Activated CD4-positive, alpha-beta T cell treated with anti-CD3 and anti-CD28 coated beads, Interleukin-2, amount 50 U/mL, for 48 hours (primary cell): ENCODE data around the gene ADIPOR1.
"Not testable (repeated sequence)": the region's sequence is repeated elsewhere in the genome, so short reads cannot be mapped to it uniquely, and the experiment has no call there.

Experiments used
- DNase-seq, 2 experiments: peaks; one replicate each; pipeline ENCODE4 v3.0.0-alpha.2; 2020

The ADIPOR1 gene, protein sequence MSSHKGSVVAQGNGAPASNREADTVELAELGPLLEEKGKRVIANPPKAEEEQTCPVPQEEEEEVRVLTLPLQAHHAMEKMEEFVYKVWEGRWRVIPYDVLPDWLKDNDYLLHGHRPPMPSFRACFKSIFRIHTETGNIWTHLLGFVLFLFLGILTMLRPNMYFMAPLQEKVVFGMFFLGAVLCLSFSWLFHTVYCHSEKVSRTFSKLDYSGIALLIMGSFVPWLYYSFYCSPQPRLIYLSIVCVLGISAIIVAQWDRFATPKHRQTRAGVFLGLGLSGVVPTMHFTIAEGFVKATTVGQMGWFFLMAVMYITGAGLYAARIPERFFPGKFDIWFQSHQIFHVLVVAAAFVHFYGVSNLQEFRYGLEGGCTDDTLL

DNA sequence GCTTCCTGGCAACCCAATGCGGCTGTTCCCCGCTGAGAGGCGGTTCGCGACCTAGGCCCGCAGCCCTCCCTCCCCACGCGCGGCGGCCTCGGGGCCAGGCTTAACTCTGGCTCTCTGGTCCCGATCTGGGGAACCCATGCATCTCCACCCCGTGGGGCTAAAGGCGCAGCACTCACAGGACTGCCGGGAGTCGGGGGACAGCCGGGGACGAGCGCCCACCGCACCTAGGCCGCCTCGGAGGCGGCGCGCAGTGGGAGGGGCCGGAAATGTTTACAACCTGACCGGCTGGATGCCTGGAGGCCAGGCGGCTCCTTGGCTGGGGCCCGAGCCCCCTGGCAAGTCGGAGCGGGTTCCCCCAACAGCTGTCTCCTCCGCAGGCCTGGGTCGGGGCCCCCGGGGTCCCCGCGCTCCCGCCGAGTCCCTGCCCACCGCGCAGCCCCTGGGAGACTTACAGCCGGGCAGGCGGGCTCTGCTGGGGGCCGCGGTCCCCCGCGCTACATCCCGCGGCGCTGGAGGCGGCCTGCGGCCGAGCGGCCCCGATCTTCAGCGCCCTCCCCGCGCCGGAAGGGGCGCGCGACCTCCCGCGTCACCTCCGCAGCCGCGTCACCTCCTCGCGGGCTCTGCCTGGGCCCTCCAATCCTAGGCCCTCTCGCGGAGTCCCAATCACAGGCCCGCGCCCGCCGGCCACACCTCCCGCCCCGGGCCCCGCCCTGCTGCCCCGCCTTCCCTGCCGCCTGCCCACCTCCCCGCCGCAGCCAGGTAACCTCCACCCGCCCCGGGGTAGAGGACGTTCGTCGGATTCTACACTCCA, at the start of gene ADIPOR1:
Gene ADIPOR1, minus strand, starts transcription at position 580 of the 811 bp plus-strand sequence. CDS start 7,242 bp downstream, outside the sequence.
- peak; percentile 92 to 94 for DNase-seq

DNA sequence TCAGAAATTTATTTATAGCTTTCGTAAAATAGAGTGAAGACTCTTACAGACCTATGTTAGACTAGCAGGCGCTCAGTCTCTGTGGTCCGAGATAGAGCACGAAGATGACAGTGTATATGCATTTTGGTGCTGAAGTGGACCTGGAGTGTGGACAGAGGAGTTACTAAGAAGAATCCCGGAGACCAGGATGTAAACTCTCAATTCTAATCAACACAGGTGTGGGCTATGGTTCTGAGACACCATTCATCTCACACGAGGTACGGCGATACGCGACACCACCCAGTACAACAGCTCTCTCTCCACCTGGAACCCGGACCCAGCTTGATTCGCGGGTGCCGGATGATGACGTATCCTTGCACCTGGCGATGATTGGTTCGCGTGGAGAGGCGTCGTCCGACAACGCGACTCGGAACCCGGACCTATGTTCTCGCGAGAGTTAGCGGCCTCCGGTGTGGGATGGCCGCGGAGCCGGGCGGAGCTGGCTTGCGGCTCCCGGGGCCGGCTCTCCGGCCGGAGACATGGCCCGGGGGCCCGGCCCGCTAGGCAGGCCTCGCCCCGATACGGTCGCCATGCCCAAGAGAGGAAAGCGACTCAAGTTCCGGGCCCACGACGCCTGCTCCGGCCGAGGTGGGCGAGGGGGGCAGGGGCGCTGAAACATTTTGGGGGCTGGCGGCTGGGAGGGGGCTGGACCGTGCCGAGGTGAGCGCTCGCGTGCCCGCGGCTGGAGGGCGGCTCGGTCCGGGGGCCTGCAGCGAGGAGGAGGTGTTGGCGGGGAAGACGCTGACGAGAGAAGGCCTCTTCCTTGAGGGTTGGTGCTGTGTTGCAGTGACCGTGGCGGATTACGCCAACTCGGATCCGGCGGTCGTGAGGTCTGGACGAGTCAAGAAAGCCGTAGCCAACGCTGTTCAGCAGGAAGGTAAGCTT, 49.1 kb upstream of the ADIPOR1 start, which contains the start of gene TMEM183A:
Gene TMEM183A, plus strand, starts transcription at position 427 of the 924 bp plus-strand sequence. Its CDS starts 92 bp downstream, at position 519.
- DNase-seq: peak; percentile 94 to 96

- not testable (repeated sequence) for DNase-seq
Observed at GRCh38 chr1:203005395-203006142, 47.5 kb upstream of the ADIPOR1 start.

DNA sequence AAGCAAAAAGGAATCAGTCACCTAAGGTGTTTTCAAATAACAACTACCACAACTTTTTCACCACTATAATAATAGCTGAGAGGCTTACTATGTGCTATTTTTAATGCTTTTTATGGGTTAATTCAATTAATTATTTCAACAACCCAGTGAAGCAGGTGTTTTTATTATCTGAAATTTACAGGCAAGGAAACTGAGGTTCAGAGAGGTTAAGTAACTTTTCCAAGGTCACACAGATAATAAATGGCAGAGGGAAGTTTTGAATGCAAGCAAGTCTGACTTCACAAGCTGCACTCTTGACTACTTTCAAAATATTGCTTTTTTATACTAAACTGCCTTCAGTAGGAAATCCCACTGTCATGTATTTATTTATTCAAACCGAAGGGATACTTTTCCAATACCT, 44.8 kb upstream of the ADIPOR1 start:
- DNase-seq: no peak

GRCh38 chr1:203001986-203002385, 43.9 kb upstream of the ADIPOR1 start:
- no peak for DNase-seq

DNA sequence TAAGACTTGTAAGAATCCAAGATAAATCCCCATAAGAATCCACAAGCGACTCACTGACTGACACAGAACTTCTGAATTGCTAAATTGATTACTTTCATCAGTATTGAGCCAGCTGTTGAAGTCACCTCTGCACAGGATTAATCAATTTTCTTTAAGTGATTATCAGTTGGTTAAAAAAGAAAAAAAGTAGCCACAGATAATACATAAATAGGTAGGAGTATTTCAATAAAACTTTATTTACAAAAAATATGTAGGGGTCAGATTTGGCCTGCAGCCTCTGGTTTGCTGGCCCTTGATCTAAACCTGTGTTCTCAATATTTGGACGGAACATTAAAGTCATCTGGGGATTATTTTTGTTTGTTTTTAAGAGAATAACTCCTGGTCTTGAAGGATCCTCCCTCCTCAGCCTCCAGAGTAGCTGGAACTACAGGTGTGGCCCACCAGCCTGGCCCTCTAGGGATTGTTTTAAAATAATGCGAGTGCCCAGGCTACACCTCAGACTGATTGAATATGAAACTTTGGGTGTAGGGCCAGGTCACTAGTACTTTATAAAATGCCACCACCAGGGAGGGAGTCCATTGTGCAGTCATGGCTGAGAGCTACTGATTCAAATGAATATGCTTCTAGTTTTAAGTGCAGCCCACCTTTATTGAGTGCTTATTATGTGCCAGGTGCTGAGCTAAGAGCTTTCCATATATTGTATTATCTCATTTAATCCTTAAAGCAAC, 42.3 kb upstream of the ADIPOR1 start:
- DNase-seq: no peak

- peak; percentile 67 to 71 for DNase-seq
Observed at GRCh38 chr1:202998836-202999750, 41.0 kb upstream of the ADIPOR1 start.

GRCh38 chr1:202994756-202995155, 36.6 kb upstream of the ADIPOR1 start:
- no peak for DNase-seq

- DNase-seq: no peak
Observed at GRCh38 chr1:202991112-202991511, 33.0 kb upstream of the ADIPOR1 start.

DNA sequence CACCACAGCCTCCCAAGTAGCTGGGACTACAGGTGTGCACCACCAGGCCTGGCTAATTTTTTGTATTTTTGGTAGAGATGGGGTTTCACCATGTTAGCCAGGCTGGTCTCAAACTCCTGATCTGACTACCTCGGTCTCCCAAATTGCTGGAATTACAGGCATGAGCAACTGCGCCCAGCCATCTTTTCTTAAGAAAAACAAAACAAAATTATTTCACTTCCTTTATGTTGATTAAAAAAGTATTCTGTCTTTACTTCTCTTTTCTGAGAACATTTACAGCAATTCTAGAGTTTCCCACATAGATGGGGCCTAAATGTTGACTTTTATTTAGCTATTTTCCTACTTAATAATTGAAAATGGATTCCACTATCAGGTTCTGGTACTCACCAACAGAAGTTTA, 31.8 kb upstream of the ADIPOR1 start:
- DNase-seq: no peak

DNA sequence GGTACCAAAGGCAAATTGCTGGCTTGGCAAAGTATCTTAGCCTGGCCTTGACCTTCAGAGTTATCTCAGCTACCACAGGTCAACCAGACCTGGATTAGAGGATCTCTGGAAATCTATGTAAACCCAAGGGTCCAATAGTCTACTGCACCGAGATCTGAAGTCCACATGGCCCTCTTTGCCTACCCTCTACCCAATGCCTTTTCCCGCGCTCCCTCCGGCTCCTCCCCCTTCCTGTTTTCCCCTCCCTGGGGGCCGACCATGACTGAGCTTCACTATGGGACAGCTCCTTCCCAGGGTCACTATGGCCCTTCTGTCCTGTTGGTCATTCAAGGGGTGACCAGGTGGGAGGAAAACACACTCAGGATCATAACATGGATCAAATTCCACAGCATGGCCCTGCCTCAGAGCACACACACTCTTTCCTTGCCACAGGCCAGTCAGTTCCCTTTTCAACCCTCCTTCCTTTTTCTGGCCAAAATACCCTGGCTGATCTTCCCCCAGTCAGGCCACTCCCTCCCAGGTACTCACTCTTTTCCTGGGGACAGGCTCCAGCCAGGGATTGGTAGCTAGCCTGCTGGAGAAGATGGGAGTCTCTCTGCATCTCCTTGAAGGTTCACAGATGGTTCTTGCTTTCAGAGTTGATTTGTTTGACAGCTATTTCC, 29.9 kb upstream of the ADIPOR1 start:
- DNase-seq: no peak

DNA sequence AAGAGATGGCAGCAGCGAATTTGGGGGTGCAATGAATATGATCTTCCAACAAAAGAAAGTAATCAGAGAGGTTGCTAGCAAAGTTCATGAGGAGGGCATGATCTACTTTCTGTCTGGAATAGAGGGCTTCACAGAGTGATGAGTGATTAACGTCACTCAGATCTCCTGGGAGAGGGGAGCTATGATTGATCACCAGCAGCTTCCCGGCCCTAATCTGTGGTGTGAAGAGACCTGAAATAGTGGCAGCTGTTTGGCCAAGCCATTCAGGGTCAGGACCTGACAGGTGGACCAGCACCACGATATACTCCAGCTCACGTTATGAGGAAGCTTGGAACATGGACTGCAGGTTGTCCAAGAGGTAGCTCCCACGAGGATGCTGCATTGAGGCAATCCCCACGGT, 29.1 kb upstream of the ADIPOR1 start:
- DNase-seq: no peak

GRCh38 chr1:202986120-202986519, 28.0 kb upstream of the ADIPOR1 start:
- DNase-seq: not testable (repeated sequence)

DNA sequence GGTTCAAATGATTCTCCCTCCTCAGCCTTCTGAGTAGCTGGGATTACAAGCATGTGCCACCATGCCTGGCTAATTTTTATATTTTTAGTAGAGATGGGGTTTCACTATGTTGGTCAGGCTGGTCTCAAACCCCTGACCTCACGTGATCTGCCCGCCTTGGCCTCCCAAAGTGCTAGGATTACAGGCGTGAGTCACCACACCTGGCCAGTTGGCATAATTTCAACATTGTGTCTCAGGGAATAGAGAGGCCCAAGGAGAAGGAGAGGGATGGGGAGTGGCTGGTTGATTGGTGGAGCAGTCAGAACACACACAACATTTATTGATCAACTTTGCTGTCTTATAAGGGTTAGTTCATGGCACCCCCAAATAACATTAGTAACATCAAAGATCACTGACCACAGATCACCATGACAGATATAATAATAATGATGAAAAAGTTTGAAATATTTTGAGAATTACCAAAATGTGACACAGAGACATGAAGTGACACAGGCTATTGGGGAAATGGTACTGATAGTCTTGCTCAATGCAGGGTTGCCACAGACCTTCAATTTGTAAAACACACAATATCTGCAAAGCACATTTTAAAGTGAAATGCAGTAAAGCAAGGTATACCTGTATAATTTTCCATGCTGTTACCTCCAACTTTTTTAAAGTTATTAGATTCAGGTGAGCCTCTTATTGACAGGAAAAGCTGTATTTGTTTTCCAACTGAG, 24.8 kb upstream of the ADIPOR1 start:
- DNase-seq: no peak

DNA sequence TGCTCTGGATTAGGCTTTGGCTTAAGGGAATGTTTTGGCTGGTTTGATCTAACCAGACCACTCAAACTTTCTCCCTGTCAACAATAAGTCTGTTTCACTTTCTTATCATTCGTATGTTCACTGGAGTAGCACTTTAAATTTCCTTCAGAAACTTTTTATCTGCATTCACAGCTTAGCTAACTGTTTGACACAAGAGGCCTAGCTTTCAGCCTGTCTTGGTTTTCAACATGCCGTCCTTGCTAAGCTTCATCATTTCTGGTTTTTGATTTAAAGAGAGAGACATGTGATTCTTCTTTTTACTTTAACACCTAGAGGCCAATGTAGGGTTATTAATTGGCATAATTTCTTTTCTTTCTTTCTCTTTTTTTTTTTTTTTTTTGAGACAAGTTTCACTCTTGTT, 23.8 kb upstream of the ADIPOR1 start:
- no peak for DNase-seq

DNA sequence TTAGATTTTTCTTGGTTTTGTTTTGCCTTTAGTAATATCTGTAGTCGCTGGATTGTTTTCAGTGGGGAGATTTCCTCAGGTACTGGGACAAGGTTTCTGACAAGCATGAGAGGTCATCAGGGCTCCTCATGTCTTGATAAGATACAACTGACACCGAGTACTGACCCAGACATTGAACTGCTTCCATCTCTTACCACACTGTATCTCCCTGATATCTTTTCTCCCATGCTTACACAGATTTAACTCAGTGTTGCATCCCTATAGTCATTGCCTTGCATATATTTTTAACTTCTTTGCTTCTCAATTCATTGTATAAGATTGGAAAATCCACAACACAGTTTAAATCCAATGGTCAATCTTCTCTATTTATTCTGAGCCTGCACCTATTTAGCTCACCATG, 21.3 kb upstream of the ADIPOR1 start:
- DNase-seq: no peak

GRCh38 chr1:202976633-202977032, 18.5 kb upstream of the ADIPOR1 start:
- no peak for DNase-seq

DNA sequence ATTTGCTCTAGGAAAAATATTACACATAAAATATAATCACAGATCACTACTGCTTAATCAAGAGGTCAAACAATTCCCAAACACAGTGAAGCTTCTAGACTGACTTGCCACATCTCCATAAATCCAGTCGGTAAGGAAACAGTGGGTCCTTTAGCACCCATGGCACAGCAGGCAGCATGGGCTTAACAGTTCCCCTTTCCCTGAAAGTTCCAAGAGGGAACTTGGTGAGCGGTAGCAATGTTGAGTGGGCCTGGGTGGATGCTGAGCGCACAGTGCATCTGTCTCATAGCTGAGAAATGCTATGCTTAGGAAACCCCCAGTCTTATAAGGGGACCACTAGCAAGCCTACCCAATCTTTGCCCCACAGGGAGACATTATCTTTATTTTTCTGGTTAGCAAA, 16.7 kb upstream of the ADIPOR1 start:
- DNase-seq: no peak

DNA sequence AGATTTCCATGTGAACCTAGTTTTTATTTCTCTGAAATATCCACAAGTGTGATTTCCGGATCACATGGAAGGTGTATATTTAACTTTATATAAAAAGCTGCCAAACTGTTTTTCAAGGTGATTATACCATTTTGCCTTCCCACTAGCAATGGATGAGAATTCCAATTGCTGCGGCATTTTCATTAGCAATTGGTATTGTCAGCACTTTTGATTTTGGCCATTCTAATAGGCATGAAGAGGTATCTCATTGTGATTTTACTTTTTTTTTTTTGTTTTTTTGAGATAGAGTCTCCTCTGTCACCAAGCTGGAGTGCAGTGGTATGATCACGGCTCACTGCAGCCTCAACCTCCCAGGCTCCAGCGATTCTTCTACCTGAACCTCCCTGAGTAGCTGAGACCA, 13.9 kb upstream of the ADIPOR1 start:
- DNase-seq: no peak
